GM19240 (cell line): Measurements from ENCODE around the gene FAM131A.

Source experiments
- DNase-seq: peaks from one replicate; pipeline ENCODE4 v3.0.0; 2011; ENCODE audit warnings: low spot score; ENCODE audit not compliant: insufficient read length

FAM131A gene

DNA sequence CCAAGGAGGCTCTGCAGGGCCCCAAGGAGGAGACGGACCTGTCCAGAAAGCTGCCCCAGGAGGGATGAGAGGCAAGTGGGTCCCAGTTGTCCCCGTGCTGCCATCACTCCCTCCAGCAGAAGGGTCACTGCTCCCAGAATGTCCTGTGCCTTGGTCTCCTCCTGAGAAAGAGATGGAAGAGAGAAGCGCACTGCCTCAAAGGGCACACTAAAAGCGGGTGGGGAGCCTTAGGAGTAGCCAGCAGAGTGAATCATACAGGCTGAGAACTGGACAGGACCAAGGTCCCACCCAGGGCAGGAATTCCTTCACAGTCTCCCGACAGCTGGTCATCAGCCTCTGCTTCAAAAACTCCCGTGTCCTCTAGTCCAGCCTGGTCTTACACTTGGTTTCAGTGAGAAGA lies 36.0 kb downstream of the FAM131A start:
- no peak for DNase-seq

DNA sequence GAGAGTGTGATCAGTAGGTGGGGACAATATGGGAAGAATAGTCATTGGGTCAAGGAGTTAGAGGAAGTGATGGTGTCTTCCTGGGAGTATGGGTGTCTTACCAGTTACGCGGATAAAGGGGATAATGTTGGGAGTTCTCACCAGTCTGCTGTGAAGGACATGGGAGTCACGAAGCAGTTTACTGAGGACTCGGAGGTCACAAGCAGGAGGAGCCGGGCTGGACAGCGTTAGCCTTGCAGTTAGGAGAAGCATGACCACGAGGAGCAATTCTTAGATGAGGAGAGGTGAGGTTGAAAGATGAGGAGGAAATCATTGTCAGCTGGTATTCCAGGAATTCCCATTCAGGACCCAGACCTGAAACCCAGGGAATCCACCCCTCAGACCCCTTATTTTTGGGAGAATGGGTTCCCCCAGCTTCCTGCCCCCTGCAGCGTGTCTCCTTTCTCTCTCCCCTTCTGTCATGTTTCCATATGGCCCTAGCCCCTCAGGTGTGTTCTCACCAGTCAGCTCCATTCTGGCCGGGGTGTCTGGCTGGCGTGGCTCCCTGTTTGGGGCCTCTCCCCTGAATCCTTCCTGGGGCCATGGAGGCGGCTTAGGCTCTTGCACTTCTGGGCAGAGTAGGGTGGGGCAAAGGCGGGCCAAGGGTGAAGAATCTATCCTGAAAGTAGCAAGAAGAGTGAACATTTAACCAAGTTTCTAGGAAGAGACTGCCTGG lies 38.5 kb downstream of the FAM131A start:
- no peak for DNase-seq

DNA sequence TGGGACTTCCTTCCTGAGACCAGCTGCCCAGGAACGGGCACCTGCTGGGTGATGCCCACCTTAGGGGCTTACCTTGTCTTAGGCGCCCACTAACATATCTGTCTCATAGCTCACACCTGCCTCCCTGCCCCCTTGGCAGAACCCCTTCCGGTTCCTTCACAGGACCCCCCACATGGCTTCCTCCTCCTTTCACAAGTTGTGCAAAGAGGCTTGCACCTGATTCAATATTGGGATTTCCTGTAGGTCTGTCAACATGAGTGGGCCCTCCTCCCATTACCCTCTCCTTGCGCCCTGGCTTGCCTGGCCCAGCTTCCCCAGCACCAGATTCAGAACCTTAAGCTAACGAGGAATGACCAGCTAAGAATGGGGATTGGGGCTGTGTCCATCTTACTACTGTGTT lies 40.0 kb downstream of the FAM131A start:
- DNase-seq: no peak

DNA sequence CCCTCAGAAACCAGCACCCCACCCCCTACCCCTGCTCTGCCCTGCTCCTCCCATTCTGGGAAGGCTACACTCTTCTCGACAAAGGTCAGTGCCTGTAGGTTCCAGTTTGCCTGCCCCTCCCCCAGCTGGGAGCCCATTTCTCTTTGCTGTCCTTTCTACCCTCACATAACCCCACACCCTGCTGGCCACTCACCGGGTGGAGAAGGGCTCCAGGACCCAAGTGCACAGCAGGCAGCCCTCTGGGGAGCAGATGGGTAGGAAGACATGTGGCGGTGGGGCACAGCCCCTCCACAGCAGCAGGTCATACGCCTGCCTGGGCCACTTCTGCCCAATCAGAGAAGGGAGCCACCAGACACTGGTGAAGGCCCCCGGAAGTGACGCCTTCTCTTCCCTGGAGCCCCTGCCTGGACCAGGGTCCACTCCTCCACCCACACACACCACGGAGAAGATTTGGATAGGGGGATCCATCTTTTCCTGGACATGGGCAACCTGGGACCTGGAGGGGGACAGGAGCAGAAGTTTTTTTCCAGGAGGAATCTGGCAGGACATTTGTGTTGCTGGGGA lies 40.6 kb downstream of the FAM131A start, which contains the start of gene THPO:
Gene THPO, minus strand, starts transcription at position 326 of the 564 bp plus-strand sequence. CDS start 1,948 bp downstream, outside the sequence.
- DNase-seq: no peak

DNA sequence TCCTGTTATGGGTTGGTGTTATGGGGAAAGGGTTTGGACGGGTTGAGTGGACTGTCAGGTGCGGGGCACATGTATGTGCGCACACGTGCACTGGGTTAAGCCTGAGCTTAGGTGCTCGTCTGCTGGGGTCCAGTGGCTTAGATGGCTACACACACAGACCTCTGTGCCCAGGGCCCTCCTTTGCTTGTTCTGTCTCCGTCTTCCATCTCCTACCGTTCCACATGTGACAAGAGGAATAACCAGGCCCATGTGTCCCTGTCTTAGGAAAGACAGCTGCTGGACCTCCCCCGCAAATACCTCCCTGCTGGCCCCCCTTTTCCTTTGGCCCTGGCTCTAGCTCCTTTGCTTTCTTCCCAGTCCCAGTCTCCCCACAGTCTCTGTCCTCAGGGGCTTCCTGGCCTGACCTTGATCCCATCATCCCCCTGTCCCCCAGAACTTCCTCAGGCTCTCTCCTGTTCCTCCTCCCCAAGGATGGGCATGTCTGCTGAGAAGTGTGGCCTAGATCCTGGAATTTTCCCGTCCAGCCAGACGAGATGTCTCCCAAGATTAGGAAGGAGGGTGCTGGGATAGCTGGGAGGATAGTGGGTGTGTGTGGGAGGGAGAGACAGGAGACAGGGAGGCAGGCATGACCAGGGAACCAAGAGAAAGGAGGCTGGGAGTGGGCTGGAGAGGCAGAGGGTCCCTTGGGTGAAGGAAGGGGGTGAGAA lies 41.4 kb downstream of the FAM131A start:
- no peak for DNase-seq

DNA sequence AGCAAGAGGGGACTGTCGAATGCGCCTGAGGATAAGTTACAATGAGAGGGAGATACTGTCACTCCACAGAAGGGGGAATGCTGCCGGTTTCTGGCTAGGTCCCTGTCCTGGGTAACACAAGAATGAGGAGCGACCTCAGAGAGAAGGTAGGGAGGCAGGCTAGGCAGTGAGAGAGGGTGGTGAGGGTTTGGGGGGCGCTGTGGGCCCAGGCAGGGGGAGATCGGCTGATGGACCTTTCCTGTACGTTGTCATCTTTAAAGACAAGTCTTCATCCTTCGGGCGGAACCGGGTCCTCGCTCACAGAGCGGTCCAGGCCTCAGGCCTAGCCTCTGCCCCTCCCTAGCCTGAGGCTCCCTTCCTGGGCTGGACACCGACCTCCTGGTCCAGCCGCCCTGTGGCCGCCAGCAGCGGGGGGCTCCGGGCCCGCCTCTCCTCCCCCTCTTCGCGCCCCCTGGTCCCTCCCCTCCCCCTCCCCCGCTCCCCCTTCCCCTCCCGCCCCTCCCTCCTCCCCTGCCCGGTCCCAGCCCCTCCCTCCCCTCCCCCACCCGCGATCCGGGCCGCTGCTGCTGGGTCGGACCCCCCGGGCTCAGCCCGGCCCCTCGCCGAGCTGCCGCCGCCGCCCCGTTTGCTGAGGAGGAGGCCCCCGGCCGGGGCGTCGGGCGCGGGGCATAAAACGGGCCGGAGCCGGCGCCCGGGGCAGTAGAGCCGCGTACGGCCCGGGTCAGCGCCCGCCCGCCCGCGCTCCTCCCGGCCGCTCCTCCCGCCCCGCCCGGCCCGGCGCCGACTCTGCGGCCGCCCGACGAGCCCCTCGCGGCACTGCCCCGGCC lies 42.2 kb downstream of the FAM131A start, which contains the start of gene CHRD:
Gene CHRD, plus strand, starts transcription at position 697 of the 827 bp plus-strand sequence. CDS start 265 bp downstream, outside the sequence.
- DNase-seq: no peak

DNA sequence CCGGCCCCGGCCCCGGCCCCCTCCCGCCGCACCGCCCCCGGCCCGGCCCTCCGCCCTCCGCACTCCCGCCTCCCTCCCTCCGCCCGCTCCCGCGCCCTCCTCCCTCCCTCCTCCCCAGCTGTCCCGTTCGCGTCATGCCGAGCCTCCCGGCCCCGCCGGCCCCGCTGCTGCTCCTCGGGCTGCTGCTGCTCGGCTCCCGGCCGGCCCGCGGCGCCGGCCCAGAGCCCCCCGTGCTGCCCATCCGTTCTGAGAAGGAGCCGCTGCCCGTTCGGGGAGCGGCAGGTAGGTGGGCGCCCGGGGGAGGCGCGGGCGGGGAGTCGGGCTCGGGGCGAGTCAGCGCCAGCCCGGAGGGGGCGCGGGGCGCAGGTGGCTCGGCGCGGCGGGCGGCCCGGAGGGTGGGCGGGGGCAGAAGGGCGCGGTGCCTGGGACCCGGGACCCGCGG lies 42.8 kb downstream of the FAM131A start:
- DNase-seq: no peak

DNA sequence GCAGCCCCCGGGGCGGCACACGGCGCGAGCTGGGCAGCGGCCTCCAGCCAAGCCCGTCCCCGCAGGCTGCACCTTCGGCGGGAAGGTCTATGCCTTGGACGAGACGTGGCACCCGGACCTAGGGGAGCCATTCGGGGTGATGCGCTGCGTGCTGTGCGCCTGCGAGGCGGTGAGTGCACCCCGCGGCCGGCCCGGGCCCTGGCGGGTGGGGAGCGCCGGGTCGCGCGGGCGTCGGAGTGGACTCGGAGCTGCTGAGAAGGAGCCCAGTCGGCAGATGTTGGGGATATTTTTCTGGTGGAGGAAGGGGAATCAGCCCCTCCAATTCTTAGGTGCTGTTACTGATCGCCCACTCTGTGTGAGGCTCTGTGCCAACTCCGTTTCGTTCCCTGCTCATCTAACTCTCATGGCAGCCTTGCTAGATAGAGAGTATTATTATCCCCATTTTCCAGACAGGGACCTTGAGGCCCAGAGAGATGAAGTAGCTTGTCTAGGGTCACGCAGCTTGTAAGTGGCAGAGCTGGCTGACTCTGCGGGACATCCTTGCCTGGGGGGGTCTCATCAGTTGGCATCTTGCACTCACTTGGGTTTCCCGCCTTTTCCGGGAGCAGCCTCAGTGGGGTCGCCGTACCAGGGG lies 43.3 kb downstream of the FAM131A start:
- no peak for DNase-seq

DNA sequence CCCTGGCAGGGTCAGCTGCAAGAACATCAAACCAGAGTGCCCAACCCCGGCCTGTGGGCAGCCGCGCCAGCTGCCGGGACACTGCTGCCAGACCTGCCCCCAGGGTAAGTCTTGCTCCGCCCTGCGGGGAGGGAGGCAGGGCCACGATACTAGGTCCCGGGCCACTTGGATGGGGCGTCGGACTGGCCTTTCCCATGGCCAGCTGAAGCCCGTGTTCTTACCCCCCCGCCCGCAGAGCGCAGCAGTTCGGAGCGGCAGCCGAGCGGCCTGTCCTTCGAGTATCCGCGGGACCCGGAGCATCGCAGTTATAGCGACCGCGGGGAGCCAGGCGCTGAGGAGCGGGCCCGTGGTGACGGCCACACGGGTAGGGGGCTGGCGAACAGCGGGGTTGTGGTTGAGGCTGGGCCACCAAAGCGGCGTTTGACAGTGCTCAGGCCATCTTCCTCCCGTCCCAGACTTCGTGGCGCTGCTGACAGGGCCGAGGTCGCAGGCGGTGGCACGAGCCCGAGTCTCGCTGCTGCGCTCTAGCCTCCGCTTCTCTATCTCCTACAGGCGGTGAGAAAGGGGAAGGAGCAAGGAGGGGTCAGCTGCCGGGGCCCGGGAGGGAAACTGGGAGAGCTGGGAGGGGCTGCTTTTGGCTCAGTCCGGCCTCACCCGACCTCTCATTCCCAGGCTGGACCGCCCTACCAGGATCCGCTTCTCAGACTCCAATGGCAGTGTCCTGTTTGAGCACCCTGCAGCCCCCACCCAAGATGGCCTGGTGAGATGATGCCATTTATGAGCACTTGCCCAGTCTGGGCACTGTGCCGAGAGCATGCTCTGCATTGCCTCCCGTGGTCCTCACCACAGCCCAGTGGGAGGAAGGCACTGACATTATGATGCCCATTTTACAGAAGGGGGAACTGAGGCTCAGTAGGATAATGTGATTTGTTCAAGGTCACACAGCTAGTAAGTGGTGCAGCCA lies 44.1 kb downstream of the FAM131A start:
- no peak for DNase-seq

DNA sequence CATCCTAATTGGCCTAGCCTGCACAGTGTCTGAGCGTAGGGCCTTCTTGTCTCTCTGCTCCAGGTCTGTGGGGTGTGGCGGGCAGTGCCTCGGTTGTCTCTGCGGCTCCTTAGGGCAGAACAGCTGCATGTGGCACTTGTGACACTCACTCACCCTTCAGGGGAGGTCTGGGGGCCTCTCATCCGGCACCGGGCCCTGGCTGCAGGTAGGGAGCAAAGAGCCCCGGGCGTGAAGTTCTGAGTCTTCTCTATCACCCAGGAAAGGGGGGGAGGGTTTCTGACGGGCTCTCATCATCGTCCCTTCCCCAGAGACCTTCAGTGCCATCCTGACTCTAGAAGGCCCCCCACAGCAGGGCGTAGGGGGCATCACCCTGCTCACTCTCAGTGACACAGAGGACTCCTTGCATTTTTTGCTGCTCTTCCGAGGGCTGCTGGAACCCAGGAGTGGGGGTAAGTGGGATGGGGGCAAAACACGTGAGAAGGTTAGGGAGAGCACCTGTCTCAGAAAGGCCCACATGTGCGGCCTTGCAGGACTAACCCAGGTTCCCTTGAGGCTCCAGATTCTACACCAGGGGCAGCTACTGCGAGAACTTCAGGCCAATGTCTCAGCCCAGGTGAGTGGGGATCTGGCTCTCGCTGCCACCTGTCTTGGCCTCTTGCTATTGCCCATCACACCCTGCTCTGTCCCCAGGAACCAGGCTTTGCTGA lies 45.1 kb downstream of the FAM131A start:
- DNase-seq: no peak

DNA sequence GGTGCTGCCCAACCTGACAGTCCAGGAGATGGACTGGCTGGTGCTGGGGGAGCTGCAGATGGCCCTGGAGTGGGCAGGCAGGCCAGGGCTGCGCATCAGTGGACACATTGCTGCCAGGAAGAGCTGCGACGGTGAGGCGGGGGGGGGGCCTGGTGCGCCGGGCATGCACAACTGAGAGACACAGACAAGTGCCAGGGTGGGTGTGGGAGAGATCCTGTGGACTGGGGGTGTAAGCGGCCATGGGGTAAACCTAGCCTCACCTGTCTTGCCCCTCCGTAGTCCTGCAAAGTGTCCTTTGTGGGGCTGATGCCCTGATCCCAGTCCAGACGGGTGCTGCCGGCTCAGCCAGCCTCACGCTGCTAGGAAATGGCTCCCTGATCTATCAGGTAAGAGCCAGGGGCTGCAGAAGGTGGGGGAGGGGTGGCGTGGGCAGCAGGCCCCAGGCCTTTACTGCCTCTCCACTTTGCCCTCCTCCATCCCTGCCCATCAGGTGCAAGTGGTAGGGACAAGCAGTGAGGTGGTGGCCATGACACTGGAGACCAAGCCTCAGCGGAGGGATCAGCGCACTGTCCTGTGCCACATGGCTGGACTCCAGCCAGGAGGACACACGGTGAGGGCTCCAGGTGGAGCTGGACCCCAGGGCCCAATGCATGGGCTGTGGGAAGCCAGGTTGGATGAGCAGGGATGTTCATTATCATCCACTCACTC lies 45.8 kb downstream of the FAM131A start:
- no peak for DNase-seq

DNA sequence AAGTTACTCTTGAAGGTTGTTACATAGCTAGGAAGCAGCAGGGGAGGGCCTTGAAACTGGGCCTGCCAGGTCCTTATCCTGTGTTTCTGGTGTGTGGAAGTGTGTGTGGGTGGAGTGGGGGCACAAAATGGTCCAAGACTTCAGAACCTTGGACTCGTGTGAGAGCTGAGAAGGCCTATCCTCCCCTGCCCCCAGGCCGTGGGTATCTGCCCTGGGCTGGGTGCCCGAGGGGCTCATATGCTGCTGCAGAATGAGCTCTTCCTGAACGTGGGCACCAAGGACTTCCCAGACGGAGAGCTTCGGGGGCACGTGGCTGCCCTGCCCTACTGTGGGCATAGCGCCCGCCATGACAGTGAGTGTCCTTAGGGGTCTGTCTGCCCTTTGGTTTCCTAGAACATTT lies 46.9 kb downstream of the FAM131A start:
- no peak for DNase-seq

DNA sequence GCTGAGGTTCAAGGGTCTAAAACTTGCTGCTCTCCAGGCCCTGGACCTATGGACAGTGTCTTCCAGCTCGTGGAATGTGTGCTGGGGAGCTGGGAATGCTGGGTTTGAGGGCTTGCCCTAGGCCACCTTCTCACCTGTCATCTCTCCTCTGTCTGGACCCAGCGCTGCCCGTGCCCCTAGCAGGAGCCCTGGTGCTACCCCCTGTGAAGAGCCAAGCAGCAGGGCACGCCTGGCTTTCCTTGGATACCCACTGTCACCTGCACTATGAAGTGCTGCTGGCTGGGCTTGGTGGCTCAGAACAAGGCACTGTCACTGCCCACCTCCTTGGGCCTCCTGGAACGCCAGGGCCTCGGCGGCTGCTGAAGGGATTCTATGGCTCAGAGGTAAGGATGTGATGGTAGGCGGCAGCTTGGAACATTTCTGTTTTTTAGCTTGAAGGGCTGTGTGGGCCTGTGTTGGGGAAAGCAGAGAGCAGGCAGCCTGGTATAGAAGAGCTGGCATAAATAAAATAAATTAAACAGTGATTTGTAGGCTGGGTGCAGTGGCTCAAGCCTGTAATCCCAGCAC lies 47.5 kb downstream of the FAM131A start:
- DNase-seq: no peak

DNA sequence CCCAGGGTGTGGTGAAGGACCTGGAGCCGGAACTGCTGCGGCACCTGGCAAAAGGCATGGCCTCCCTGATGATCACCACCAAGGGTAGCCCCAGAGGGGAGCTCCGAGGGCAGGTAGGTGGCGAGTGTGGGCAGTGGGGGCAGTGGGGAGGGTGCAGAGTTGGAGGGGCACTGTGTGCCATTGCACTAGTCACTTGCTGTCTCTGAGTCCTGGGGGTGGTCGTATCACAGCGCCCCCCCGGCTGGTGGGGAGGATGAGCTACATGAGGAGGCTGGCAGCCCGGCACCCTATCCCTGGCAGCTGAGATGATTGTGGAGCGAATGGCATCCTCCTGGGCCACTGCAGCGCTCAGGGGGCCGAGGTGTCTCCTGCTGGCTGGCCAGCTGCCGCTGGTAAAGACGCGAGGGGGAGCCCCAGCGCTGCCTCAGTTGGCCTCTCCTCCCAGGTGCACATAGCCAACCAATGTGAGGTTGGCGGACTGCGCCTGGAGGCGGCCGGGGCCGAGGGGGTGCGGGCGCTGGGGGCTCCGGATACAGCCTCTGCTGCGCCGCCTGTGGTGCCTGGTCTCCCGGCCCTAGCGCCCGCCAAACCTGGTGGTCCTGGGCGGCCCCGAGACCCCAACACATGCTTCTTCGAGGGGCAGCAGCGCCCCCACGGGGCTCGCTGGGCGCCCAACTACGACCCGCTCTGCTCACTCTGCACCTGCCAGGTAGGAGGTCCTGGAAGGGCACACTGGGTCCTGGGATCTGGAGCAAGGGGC lies 48.8 kb downstream of the FAM131A start:
- DNase-seq: no peak

DNA sequence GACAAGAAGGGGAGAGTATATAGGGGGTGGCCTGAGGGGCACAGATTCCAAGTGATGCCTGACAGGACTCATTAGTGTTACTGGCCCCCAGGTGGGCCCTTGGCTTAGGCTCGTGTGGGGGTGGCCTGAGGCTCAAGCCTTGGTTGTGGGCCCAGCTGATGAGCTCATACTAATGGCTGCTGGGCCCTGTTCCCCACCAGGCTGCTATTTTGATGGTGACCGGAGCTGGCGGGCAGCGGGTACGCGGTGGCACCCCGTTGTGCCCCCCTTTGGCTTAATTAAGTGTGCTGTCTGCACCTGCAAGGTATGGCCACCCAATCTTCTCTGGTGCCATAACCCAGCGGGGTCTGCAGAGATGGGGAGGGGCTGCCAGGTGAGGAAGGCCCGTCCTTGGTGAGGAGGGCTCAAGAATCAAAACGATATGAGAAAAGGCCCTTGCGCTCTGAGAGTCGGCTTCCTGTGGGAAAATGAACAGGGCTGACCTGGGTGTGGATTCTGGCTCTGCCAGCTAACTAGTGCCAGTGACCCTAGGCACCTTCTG lies 49.8 kb downstream of the FAM131A start:
- no peak for DNase-seq

DNA sequence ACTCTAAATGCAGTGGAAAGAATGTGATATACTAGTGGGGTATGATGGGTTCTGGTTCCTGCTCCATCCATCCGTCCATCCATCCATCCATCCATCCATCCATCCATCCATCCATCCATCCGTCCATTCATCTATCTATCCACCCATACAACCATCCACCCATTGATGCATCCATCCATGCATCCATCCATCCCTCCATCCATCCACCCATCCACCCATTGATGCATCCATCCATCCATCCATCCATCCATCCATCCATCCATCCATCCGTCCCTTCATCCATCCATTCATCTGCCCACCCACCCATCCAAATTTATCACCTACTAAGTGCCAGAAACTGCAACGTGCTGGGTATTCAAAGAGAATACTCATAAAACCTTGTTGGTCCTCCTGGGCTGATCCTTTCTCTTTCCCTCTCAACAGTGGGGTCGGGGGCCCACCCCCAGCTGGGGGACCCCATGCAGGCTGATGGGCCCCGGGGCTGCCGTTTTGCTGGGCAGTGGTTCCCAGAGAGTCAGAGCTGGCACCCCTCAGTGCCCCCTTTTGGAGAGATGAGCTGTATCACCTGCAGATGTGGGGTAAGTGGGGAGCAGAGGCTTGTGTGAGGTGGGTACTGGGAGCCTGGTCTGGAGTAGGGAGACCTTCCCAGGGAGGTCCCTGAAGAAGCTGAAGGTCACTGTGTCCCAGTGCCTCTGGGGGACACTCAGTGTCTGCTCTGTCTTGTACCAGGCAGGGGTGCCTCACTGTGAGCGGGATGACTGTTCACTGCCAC lies 51.0 kb downstream of the FAM131A start:
- no peak for DNase-seq

DNA sequence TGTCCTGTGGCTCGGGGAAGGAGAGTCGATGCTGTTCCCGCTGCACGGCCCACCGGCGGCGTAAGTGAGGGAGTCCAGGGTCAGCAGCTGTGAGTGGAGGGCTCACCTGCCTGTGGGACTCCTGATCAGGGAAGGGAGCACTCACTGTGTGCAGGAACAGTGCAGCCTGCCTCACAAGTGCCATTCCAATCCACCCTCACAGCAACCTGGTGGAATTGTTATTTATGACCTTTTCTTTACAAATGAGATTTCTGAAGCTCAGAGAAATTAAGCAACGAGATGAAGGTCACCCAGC lies 51.5 kb downstream of the FAM131A start:
- no peak for DNase-seq
